AG20443 (cell line): ENCODE data around the gene RNF4.
"Not testable (repeated sequence)": the region's sequence is repeated elsewhere in the genome, so short reads cannot be mapped to it uniquely, and the experiment has no call there.

Source experiments
- DNase-seq: peaks from one replicate; pipeline ENCODE4 v3.0.0; 2012; ENCODE audit warnings: low spot score, mixed read lengths

Gene RNF4

DNA sequence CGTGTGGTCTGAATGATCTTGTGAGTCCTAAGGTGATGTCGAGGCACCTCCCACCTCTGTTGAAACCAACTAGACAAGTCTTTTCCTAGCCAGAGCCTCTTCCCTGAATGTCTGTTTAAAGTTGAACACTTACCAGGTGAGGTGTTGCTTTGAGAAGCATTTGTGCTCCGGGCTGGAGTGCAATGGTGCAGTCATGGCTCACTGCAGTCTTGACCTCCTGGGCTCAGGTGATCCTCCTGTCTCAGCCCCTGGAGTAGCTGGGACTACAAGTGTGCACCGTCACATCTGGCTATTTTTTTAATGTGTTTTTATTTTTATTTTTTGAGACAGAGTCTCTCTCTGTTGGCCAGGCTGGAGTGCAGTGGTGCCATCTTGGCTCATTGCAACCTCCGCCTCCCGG, 18.1 kb downstream of the RNF4 start:
- DNase-seq = no peak

DNA sequence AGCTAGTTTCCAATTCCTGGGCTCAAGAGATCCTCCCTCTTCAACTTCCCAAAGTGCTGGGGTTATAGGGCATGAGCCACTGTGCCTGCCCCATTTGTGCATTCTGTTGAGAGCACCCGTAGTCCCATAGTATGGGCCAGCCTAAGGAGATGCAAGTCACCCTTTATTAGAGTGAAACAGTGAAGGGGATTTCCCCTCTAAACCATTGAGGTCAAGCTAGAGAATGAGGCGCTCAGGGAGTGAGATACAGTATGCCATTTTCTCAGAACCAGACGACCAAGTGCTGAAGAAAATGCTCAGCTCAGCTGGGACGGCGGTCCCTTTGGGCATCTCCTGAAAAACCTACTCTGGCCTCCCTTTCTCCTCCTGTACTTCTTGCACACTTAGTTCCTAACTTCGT, 18.7 kb downstream of the RNF4 start:
- no peak for DNase-seq

DNA sequence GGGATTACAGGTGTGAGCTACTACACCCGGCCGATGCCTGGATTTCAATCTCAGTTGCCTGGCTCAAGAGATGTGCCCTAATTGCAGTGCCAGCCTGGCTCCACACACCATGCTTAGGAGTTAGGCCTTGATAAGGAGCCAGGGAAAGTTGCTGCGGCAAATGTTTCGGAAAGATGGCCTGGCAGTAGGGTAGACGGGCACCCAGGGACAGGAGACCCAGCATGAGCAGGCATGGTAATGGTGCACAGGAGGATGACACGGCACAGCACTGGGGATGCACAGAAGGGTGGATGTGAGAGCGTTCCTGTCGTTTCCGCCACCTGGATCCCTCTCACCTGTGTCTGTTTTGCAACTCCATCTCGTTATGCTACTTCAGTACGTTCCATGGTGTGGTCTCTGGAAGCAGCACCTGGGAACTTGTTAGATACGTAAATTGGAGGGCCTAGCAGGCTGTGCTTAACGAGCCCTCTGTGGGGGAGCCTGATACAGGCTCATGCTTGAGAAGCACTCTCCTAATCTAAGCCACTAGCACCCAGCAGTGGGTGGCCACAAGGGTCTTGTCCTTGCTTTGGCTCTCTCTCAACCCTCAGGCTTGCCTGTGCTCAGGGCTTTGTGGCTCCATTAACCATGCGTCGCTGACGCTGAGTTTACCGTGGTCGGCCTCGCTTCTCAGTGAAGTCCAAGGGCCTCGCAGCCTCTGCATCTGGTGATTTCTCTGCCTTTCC, 20.3 kb downstream of the RNF4 start:
- DNase-seq = no peak

DNA sequence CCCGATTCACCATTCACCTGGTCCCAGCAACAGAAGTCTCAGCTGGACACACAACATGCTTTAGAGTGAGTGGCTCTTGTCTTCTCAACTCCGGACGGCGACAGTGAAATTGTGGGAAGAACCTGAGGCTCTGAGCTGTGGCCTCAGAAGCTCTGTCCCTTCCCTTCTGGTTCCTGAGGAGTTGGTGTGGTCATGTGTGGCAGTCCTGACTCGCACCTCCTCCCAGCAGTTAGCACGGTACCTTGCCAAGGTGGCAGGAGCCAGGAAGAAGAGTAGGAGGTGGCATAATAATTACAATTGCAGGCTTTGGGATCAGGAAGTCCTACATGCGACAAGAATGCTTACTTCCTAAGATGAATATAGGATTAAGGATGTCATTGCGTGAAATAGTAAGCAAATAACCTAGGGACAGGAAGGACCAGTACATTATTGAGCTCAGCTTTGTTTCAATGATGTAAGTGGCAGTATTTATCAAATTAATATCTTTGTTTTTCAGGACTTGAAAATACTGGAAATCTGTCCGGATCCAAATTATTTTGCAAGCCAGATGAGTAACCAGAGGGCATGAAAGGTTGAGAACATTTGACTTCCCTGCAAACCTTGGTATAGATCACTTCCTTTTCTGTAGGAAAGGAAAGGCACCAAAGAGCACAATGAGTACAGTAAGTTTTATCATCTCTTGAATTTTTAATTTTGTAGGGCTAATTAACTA, 21.1 kb downstream of the RNF4 start:
- DNase-seq = no peak

DNA sequence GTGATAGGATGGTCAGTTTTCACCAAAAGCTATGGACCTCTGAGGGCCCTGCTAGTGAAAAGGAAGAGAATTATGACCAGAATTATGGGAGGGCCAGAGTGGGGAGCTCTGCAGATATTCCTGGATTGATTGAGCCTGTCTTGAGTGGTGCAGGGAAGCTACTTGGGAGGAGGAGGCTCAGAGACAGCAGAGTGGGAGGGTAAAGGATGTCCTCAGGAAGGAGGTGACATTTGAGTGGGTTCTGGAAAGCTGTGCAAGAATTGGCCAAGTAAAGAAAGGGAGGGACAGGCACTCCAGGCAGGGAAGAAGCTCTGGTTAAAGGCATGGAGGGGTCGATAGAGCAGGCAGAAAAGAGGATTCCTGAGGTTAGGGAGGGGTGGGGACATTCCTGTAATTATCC, 24.1 kb downstream of the RNF4 start:
- DNase-seq = no peak

DNA sequence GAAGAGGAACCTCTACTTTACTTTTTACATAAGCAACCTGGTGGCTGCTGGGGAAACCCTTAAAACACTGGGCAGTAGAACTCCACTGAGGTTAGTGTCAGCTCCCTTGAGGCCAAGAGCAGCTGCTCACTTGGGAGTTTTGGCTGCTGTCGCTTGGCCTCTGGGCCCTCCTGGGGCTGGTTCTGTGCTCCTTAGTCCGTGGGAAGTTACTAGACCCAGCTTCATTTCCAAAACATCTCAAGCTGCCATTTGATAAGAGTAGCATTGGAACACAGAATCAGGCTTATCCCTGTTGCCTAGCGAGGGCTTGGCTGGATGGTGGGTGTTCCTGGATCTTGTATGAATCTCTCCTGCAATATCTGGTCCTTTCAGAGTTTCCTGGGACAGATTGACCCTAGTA, 26.1 kb downstream of the RNF4 start:
- no peak for DNase-seq

DNA sequence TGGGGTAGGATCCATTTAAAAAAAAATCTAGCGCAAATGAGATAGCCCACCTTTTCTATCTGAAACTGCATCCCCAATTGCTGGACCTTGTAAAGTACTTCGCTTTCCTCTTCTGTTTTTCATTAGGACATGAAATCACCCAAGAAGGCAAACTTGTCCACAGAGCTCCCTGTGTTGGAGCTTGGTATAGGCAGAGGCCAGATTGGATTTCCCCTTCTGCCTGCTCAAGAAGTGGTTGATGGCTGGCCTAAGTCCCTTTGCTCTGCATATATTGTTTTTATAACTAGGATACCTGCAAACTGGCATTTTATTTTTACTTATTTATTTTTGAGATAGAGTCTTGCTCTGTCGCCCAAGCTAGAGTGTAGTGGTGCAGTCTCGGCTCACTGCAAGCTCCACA, 28.4 kb downstream of the RNF4 start:
- no peak for DNase-seq

DNA sequence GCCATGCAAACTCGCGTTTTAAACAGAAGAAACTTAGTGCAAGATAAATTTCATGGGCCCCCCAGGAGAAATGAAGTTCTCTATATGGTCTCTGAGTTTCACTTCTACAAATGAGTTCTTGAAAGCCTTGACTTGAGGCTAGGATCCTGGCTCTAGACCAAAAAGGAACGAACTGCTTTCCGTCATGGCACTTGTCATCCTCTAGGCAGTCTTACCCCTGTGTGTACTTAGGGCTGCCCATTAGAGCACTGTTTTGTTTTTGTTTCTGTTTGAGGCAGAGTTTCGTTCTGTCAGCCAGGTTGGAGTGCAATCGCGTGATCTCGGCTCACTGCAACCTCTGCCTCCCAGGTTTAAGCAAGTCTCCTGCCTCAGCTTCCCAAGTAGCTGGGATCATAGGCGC, 29.0 kb downstream of the RNF4 start:
- DNase-seq = peak; percentile 3

DNA sequence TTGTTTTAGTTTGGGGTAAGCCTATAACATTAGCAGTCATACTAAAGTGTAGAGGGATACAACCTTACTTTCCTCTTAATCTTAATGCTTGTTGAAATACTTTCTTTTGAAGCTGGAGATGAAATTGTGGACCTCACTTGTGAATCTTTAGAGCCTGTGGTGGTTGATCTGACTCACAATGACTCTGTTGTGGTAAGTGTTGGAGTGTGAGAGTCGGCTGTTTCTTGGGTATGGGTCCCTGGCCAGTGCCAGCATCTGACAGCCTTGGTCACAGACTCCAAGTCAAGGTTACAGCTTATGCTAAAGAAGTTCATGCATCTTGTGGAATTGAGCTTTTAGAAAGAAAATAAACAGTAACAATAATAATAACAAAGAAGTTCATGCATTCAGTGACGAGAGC, 31.6 kb downstream of the RNF4 start:
- no peak for DNase-seq

DNA sequence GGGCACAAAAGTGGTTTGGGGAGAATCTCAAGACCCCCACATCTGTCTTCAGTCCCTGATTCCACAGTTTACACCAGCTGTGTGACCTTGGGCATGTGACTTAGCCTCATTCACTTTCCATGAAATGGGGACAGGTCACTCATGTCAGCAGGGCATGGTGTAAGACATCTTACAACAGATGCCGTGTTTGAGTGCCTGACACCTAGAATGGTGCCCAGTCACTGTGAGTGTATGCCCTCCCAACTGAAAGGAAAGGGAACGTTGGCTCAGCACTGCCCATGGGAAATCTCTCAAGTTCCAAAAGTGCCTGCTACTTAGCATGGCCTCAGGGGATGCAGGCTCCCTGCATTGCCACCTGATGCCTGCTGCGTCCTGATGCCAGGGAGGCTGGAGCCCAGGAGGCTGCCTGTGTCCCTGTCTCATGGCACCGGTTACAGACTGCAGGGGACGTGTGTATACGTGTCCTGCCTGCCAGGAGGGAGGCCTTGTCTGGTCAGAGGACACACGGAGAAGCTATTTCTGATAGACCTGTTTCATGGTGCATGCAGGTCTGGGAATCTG, 32.2 kb downstream of the RNF4 start:
- no peak for DNase-seq

DNA sequence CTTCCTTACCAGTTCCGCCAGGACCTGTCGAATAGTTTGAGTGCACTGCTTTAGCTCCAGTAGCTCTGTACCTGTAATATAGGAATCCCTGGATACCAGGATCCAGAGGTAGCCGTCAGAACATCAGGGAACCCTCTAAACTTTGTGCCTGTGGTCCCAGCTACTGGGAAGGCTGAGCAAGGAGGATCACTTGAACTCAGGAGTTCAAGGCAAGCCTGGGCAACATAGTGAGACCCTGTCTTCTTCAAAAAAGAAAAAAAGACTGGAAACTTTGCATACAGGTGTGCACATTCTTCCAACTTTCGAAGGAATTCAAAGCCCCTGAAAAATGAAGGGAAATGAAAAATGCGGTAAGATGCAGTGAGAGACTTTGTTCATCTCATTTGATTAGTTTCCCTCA, 34.9 kb downstream of the RNF4 start:
- no peak for DNase-seq

DNA sequence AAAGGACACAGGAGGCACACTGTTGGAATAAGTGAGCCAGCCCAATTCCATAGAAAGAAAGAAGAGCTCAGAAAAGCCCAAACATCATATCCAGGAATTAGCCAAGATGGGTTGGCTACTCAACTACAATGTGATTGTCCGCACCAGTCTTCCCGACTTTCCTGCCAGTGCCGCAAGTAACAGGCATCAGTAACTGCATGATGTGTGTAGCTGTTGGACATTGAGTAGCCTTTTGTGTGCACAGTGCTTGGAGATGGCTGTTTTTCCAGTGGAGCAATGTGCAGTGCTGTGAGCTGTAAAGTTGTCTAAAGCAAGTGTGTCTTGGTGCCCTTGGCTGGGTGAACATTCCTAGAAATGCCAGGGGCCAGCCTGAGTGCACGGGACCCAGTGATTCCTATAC, 38.4 kb downstream of the RNF4 start:
- DNase-seq = peak; percentile 5

DNA sequence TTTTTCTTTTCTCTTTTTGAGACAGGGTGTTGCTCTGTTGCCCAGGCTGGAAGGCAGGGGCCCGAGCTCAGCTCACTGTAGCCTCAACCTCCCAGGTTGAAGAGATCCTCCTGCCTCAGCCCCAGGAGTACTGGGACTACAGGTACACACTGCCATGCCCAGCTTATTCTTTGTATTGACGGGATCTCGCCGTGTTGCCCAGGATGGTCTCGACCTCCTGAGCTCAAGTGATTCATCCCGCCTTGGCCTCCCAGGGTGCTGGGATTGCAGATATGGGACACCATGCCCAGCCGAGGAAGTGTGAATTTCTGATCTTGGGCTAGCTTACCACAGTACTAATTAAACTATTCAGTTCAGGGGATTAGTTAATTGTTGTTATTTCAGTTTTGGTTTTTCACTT, 38.9 kb downstream of the RNF4 start:
- DNase-seq = no peak

DNA sequence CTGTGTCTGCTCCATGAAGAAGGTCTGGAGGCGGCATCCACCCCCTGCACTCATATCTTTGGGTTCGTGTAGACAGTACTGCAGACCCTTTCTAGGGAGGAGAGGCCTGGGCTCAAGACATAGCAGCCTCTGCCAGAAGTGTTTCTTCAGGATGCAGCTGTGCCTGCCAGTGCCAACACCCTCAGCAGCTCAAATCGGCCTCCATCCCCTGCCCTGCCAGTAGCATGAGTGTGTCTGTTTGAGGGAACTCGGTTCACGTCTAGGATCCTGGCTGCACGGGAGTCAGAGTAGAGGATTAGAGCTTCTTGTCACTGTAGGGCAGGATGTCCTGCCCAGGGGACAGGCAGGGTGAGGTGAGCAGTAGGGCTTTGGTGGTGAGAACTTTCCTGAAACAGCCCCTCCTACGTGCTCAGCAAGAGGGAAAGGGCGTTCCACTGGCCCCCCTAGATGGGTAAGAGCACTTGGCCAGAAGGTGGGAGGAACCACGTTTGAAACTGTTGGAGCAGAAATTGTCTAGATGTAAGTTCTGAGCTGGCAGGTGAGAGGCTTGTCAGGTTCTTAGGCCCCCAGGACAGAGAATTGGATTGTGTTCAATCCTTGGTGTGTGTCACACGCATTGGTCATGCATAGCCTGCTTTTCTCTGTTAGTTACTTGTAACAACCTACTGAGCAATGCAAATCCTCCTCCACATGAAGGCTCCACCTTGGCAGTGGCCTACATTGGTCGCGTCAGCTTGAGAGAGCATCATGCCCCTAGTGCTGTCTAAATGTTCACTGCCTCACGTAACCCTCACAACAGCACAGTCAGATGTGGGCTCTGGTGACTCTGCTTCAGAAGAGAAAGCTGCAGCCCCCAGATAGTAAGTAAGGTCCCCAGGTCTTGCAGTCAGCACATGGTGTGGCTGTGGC, 41.7 kb downstream of the RNF4 start:
- peak; percentile 6 for DNase-seq

DNA sequence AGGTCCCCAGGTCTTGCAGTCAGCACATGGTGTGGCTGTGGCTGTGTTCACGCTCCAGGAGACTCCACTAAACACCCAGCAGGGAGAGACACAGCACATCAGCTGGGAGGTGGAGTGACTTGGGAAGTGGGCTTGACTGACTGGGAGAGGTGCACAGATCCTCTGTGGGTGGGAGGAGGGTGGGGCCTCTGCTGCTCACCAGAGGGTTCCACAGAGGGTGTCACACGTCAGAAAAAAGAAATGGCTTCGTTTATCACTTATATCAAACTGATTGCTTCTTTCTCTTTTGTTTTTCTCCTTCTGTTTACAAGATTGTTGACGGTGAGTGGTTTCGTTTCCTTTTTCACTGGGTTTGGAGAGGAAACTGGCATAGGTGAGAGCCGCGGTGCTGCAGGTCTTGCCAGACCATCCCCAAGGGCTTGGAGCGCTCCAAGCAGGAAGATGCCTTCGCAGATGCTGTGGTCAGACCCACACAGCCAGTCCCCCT, 42.8 kb downstream of the RNF4 start:
- DNase-seq = peak; percentile 11

DNA sequence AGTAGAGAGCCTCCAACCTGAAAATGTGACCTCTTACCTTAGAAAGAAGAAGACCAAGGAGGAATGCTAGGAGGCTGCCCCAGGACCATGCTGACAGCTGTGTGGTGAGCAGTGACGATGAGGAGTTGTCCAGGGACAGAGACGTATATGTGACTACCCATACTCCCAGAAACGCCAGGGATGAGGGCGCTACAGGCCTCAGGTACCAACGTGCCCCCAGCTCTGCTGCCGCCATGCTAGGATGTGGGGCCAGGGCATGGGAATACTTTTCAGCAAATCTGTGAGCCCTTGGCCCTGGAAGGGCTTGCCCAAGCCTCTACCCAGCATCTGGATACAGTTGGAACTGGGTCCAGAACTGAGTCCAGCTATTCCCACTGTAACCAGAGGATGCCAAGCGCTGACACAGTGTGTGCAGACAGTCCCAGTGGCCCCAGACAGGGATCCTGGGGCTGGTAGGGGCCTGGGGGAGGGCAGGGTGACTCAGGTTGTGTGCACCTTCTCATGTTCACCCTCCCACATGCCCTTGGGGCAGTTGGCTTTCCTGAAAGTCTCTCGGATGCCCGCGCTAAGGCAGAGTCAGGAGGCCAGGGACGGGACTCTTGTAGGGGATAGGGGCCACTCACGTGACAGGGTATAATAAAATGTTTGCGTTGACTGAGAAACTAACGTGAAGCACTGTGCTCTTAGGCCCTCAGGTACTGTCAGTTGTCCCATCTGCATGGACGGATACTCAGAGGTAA, 43.7 kb downstream of the RNF4 start:
- peak; percentile 7 for DNase-seq

DNA sequence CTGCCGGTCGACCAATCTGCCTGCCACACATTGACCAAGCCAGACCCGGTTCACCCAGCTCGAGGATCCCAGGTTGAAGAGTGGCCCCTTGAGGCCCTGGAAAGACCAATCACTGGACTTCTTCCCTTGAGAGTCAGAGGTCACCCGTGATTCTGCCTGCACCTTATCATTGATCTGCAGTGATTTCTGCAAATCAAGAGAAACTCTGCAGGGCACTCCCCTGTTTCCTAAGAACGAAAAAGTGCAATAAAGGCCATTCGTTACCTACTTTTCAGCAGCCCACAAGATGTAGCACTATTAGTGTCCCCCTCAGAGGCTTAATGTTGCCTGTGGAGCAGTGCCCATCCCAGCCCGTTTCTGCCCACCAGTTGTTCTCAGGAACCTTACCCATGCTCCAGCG, 45.3 kb downstream of the RNF4 start:
- not testable (repeated sequence) for DNase-seq

DNA sequence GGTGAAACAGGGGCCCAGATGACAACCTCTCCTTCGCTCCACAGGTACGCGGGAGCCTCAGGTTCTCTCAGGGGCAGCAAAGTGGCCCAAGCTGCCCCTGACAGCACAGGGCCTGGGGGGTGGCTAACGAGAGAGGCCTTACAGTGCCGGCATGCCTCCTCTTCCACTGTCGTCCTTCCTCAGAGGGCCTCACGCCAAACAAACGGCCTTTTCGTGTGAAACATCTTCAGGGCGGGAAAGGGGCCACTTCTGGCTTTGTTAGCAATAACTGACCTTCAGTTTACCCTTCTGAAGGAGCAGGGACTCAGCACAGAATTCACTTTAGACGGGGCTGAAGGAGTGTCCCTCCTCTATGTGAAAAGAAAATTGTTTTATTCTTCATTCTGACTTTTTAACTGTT, 46.0 kb downstream of the RNF4 start:
- DNase-seq = not testable (repeated sequence)

DNA sequence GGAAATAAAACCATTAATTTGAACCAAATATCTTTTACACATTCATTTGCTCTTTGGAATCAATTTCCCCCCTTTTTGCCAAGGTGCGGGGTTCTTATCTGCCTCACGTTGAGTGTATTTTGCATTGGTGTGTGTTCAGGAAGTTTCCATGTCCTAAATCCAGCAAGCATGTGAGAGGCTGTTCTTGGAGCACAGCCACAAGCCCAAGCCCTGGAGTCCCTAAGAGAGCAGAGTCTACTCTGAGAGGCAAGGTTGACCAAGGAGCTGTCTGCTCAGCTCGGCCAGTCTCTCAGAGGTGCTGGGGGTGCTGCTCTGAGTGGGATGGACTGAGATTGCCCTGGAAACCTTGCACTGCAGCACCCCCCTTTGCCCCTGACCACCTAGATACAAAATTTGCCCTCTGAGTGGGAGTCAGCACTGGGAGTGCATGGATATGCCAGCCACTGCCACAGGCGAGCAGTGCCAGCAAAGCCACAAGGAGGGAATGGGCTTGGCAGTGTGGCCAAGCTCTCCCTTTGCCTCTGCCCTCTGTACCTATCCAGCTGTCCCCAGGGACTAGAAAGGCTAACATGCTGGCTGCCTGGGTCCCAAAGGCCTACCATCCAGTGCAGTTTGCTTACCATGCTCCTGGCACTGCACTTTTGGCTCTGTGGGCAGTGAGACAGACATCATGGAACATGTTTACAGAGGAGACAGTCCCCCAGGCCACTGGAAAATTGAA, 47.1 kb downstream of the RNF4 start:
- DNase-seq = no peak

DNA sequence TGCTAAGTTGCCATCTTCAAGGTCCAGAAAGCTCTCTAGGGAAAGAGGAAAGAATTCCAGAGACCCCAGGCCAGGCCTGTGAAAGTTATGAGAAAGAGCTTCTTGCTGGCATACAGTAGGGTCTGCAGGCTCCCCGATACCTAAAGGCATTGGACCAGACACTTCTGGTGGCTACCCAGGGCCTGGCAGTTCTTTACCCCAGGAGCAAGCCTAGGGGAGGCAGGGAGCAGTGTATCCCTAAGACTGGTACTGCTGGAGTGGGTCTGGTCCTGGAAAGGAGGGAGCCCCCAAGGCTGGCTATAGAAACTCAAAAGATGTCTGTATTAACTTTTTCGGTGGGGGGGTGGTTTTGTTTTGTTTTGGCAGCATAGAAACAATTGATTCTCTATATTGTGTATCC, 47.7 kb downstream of the RNF4 start:
- DNase-seq = no peak

DNA sequence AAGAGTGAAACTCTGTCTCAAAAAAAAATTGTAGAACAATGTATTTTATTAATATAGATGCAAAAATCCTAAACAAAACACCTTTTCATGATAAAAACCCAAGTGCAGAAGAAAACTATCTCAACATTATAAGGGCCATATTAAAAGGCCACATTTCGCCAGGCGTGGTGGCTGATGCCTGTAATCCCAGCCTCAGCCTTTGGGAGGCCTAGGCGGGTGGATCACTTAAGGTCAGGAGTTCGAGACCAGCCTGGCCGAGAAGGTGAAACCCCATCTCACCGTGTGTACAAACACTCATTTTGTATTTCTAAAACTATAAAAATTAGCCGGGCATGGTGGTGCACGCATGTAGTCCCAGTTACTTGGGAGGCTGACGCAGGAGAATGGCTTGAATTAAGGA, 57.7 kb downstream of the RNF4 start:
- no peak for DNase-seq
